ENCODE results near the gene CEP131.
A peak's percentile ranks its signal among the peaks of the same experiment; 100 is the strongest.

The CEP131 gene

GRCh38 chr17:81142301-81143199, 80.2 kb downstream of the CEP131 start:
- TF ChIP-seq CTCF (IDR thresholded peaks at IDR 0.05; ENCODE audit: low read depth, low read length), result peak; percentile 93
- Histone ChIP-seq H3K27ac (peak overlapping the region; percentile 37; the same call in 1 of the 2 replicates), H3K9me3 (ENCODE audit: severe bottlenecking) (no peaks in the 10 kb centered on the region), H3K4me3 (ENCODE audit: low read depth, low read length) (no peak overlapping the region), H3K36me3 (no peaks in the 10 kb centered on the region), H3K27me3 (ENCODE audit: insufficient read depth, low read depth, severe bottlenecking) (no peaks in the 10 kb centered on the region)
- DNase-seq, result peak; percentile 93

- no peak for TF ChIP-seq CTCF (IDR thresholded peaks at IDR 0.05; ENCODE audit: low read depth, low read length)
- H3K36me3 ChIP-seq, result no peaks in the 10 kb centered on the region
Observed at GRCh38 chr17:81140695-81141094, 82.1 kb downstream of the CEP131 start.

GRCh38 chr17:81140018-81140417, 82.7 kb downstream of the CEP131 start:
- H3K27ac ChIP-seq, result no peak overlapping the region
- H3K27me3 ChIP-seq (ENCODE audit: insufficient read depth, low read depth, severe bottlenecking), result no peaks in the 10 kb centered on the region
- H3K4me3 ChIP-seq (ENCODE audit: low read depth, low read length), result no peak overlapping the region
- H3K36me3 ChIP-seq, result no peaks in the 10 kb centered on the region
- no peaks in the 10 kb centered on the region for H3K9me3 ChIP-seq (ENCODE audit: severe bottlenecking)
- DNase-seq, result no peak
- TF ChIP-seq CTCF (IDR thresholded peaks at IDR 0.05; ENCODE audit: low read depth, low read length), result no peak

More at GRCh38 chr17:81140695-81141094, 82.1 kb downstream of the CEP131 start:
- H3K27ac ChIP-seq, result no peak overlapping the region
- no peaks in the 10 kb centered on the region for H3K27me3 ChIP-seq (ENCODE audit: insufficient read depth, low read depth, severe bottlenecking)
- no peak for DNase-seq
- H3K4me3 ChIP-seq (ENCODE audit: low read depth, low read length), result no peak overlapping the region
- H3K9me3 ChIP-seq (ENCODE audit: severe bottlenecking), result no peaks in the 10 kb centered on the region
